AG09319 (cell line): ENCODE results near the gene CDH23.

Experiments used
- DNase-seq: peaks from one replicate; pipeline ENCODE4 v3.0.0-alpha.2; 2010; ENCODE audit warnings: low read depth; ENCODE audit errors: extremely low read depth
- TF ChIP-seq, protein P1 (sequence below): IDR thresholded peaks from 2 replicates; pipeline ENCODE4 v1.5.1; 2011; ENCODE audit warnings: low read depth, mild to moderate bottlenecking, inconsistent platforms, low read length, moderate library complexity

Gene CDH23

DNA sequence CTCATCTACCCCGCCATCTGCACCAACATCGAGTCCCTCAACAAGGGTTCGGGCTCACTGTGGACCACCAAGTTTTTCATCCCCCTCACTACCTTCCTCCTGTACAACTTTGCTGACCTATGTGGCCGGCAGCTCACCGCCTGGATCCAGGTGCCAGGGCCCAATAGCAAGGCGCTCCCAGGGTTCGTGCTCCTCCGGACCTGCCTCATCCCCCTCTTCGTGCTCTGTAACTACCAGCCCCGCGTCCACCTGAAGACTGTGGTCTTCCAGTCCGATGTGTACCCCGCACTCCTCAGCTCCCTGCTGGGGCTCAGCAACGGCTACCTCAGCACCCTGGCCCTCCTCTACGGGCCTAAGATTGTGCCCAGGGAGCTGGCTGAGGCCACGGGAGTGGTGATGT lies 34.6 kb upstream of the CDH23 start:
- DNase-seq = no peak
- TF ChIP-seq, protein P1, sequence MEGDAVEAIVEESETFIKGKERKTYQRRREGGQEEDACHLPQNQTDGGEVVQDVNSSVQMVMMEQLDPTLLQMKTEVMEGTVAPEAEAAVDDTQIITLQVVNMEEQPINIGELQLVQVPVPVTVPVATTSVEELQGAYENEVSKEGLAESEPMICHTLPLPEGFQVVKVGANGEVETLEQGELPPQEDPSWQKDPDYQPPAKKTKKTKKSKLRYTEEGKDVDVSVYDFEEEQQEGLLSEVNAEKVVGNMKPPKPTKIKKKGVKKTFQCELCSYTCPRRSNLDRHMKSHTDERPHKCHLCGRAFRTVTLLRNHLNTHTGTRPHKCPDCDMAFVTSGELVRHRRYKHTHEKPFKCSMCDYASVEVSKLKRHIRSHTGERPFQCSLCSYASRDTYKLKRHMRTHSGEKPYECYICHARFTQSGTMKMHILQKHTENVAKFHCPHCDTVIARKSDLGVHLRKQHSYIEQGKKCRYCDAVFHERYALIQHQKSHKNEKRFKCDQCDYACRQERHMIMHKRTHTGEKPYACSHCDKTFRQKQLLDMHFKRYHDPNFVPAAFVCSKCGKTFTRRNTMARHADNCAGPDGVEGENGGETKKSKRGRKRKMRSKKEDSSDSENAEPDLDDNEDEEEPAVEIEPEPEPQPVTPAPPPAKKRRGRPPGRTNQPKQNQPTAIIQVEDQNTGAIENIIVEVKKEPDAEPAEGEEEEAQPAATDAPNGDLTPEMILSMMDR = no peak

DNA sequence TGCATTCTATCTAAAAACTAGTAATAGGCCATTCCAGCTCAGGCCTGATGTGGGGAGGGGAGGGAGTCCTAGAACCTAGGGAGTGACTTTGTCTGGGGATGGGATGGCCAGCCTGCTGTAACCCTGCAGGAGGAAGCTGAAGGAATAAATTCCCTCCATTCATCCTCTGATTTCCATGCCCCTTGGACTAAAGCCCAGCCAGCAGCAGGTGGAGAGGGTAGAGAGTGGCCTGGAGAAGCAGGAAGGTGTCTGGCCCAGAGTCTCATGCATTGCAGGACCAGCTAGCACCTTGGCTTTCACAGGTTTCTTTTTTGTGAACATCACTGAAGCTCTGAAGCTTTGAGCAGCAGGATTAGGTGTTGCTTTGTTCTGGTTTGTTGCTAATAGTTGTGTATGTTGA lies 32.8 kb upstream of the CDH23 start:
- no peak for DNase-seq
- TF ChIP-seq, protein P1 = no peak

DNA sequence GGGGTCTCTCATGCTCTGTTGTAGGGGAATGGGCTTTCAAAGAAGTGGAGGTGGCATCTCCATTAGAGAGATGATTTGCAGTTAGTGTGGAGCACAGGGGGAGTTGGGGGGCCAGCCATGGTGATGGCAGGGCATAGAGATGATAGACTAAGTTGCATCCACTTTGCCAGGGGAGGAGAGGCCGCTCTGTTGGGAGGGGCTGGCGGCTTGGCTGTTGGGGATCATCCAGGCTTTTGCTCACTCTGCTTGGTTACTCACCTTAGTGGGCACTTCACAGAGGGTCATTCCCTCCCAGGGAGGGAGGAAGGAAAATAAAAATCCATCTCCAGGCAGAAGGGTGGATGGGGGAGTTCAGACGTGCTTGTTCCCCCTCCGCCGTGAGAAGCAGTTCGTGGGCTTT lies 31.4 kb upstream of the CDH23 start:
- DNase-seq = no peak
- TF ChIP-seq, protein P1 = no peak

DNA sequence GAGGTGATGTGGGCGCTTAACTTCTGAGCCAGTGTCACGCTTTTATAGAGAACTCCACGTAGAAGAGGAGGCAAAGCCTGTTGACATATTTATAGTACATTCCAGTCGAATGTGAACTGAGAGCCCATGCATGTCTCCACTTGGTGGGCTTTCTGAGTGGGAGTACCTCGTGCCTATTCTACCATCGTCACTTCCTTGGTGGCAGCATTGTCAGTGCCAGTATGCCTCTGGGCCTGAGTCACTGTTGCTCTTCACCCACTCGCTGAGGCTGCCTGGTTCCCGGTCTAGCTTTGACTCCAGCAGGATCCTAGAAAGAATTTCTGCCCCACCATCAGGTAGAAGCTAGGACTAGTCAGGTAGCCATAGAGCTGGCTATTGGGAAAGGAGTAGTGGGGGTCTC lies 30.0 kb upstream of the CDH23 start:
- DNase-seq = no peak
- TF ChIP-seq, protein P1 = no peak

DNA sequence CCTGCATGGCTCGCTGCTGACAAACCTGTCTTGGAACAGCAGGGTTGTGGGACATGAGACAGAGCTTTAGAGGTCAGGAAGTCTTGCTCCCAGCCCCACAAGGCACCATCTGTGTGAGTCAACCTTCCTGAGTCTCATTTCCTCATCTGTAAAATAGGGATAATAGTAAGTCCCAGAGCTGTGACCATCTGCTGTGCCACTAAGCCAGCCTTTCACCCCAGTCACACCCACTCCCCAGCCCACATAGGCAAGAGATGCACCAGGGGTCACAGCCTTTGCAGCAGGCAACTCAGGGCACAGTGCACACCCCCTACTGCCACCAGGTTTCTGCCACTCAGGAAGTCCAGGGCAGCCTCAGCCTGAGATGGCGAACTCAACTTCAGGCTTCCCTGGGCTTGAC lies 29.4 kb upstream of the CDH23 start:
- no peak for DNase-seq
- TF ChIP-seq, protein P1 = no peak

DNA sequence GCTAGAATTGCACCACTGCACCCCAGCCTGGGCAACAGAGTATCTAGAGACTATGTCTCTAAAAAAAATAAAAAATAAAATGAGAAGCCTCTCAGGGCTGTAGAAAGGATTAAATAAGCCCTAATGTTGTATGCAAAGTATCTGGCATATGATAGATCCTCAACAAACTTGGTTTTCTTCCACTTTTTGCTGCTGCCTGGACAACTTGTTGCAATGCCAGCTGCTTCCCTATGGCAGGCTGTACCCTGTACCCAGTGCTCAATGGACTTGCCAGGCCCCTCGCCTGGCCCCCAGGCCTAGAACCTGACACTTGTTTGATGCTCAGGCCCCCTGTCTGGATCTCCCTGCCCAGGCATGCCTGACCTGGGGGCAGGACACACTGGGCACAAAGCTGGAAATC lies 28.5 kb upstream of the CDH23 start:
- TF ChIP-seq, protein P1 = no peak
- no peak for DNase-seq

DNA sequence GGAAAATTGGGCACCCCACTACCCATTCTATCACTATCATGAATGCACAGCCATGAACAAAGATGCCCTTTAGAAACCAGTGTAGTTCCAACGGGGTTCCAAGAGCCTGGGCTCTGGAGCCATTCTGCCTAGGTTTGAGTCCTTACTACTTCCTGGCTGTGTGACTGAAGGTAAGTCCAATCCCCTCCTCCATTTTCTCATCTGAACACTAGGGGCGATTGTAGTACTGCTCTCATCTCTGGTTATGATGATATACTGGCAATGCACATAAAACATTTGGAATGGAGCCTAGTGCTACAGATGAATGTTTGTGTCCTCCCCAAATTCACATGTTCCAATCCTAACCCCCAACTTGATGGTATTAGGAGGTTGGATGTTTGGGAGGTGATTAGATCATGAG lies 28.1 kb upstream of the CDH23 start:
- TF ChIP-seq, protein P1 = no peak
- no peak for DNase-seq
